ENCODE results near the gene BAIAP3. TPM values are rescaled to one million over a fixed set of nuclear protein-coding genes. Genes with fewer than 3 reads are reported as not detected.

Gene BAIAP3
- total RNA-seq, 2 experiments from 2014 or later, result 0.17 to 0.31 TPM

DNA sequence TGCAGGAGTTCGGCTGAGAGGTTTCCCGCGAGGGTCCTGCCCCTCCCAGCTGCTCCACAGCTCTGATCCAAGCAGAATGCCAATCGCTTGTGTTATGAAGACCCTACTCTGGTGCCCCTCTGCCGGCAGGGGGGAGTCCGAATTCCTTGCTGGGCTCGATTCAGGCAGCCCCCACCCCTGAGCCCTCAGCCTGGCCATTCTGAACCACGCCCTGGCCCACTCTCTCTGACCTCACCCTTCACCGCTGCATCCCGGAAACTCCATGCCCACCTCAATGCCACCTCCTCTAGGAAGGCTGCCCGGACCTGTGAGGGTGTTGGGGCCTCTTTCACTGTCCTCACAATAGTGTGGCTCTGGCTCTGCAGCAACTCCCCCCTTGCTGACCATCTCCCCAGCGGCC is 31.9 kb upstream of the BAIAP3 start:
- peaks cover 11% of the 10 kb centered on the region for H3K27me3 Mint-ChIP-seq
- intact Hi-C loops (cut with micrococcal nuclease), result no loop called here
- H3K27ac Mint-ChIP-seq, result no peak overlapping the region
- peaks cover 29% of the 10 kb centered on the region for H3K4me1 Mint-ChIP-seq (ENCODE audit: low read depth)
- H3K4me3 Mint-ChIP-seq, result no peak overlapping the region
- H3K9me3 Mint-ChIP-seq, result no peaks in the 10 kb centered on the region
- POLR2A ChIA-PET, result interaction anchor here (1.2 kb wide), 1 partner anchor 404 kb away, joined by 3 read pairs; the partner anchor contains the start of gene MAPK8IP3
- H3K36me3 Mint-ChIP-seq, result no peaks in the 10 kb centered on the region
- DNase-seq, result no peak
- CTCF ChIA-PET, result interaction anchor here (0.6 to 1.7 kb wide), 9 partner anchors 9 to 106 kb away, joined by 3 to 7 read pairs (median 3); no protein-coding TSS in a partner anchor

DNA sequence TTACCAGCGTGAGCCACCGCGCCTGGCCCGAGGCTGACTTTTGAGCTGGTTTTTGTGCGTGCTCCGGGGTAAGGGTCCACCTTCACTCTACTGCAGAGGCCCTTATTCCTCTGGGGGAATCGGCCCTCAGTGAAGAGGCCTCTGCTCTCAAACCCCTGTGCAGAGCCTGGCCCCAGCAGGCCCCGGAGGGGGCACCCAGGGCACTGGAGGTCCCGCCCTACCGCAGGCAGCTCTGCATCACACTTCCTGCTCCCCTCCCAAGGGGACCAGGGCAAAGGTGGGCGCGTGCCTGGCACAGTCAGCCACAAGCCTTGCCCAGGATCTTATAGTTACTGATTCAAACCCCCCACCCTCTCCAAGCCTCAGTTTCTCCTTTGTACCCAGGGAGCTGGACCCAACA is 27.6 kb upstream of the BAIAP3 start:
- H3K4me1 Mint-ChIP-seq (ENCODE audit: low read depth), result peaks cover 32% of the 10 kb centered on the region
- H3K36me3 Mint-ChIP-seq, result peaks cover 9% of the 10 kb centered on the region
- H3K9me3 Mint-ChIP-seq, result peaks cover 4% of the 10 kb centered on the region
- intact Hi-C loops (cut with micrococcal nuclease), result loop anchor here (5.0 kb wide), 1 partner anchor 306 kb away; the partner anchor contains the start of genes CRAMP1 and IFT140
- no peak for DNase-seq
- H3K4me3 Mint-ChIP-seq, result no peak overlapping the region
- H3K27ac Mint-ChIP-seq, result no peak overlapping the region
- no peaks in the 10 kb centered on the region for H3K27me3 Mint-ChIP-seq
- ChIA-PET CTCF (interaction anchor here (1.1 kb wide), 1 partner anchor 26 kb away, joined by 3 read pairs; no protein-coding TSS in a partner anchor), POLR2A (interaction anchor here (0.9 kb wide), 1 partner anchor 115 kb away, joined by 3 read pairs; the partner anchor contains the start of gene UQCC4)

DNA sequence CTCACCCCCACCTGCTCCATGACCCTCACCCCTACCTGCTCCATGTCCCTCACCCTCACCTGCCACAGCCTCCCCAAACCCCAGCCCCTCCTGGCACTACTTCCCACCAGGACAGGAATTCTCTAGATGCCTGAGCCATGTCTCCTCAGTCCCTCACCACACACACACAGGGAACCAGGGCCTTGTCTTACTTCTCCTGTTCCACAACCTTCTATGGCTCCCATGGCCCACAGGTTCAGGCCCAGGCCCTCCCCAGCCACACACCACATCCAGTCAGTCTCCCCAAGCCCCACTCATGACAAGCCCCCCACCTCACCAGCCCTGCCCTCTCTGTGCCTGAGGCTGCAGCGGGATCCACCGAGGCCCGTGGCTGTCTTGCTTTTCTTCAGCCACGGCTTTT is 27.1 kb upstream of the BAIAP3 start:
- peak overlapping the region; percentile 33 for H3K27ac Mint-ChIP-seq
- intact Hi-C loops (cut with micrococcal nuclease), result loop anchor here (5.0 kb wide), 1 partner anchor 306 kb away; the partner anchor contains the start of genes CRAMP1 and IFT140
- POLR2A ChIA-PET, result no interaction called here
- no peak for DNase-seq
- H3K4me3 Mint-ChIP-seq, result no peak overlapping the region
- peaks cover 36% of the 10 kb centered on the region for H3K4me1 Mint-ChIP-seq (ENCODE audit: low read depth)
- no peaks in the 10 kb centered on the region for H3K27me3 Mint-ChIP-seq
- peaks cover 13% of the 10 kb centered on the region for H3K36me3 Mint-ChIP-seq
- CTCF ChIA-PET, result no interaction called here
- peaks cover 4% of the 10 kb centered on the region for H3K9me3 Mint-ChIP-seq

- peaks cover 19% of the 10 kb centered on the region for H3K36me3 Mint-ChIP-seq
- peaks cover 45% of the 10 kb centered on the region for H3K4me1 Mint-ChIP-seq (ENCODE audit: low read depth)
- no peak for DNase-seq
- intact Hi-C loops (cut with micrococcal nuclease), result loop anchor here (2.0 to 5.0 kb wide), 3 partner anchors 34 to 304 kb away; partner anchors contain the start of genes CRAMP1, IFT140 and UQCC4
- H3K9me3 Mint-ChIP-seq, result peaks cover 4% of the 10 kb centered on the region
- peak overlapping the region; percentile 98 for H3K27ac Mint-ChIP-seq
- no peaks in the 10 kb centered on the region for H3K27me3 Mint-ChIP-seq
- ChIA-PET CTCF (no interaction called here), POLR2A (interaction anchor here (0.6 to 1.6 kb wide), 5 partner anchors 10 to 672 kb away, joined by 3 to 7 read pairs (median 3); partner anchors contain the start of genes MAPK8IP3 and METTL26)
- H3K4me3 Mint-ChIP-seq, result peak overlapping the region; percentile 79
These were observed 25.1 kb upstream of the BAIAP3 start for GRCh38 chr16:1308036-1308976.

GRCh38 chr16:1308977-1309885 is 24.2 kb upstream of the BAIAP3 start, which contains the start of gene UBE2I:
Gene UBE2I (plus strand): TSS chr16:1309636. CDS start chr16:1314031, 4,395 bp downstream.
- Mint-ChIP-seq H3K27me3 (no peaks in the 10 kb centered on the region), H3K9me3 (peaks cover 4% of the 10 kb centered on the region), H3K27ac (peak within 1 kb of the TSS; percentile 98), H3K36me3 (peaks cover 22% of the 10 kb centered on the region), H3K4me1 (ENCODE audit: low read depth) (peaks cover 37% of the 10 kb centered on the region), H3K4me3 (peak within 1 kb of the TSS; percentile 98)
- DNase-seq, result peak; percentile 98
- intact Hi-C loops (cut with micrococcal nuclease), result loop anchor here (2.0 to 5.0 kb wide), 3 partner anchors 34 to 303 kb away; partner anchors contain the start of genes CRAMP1, IFT140 and UQCC4
- POLR2A ChIA-PET, result interaction anchor here (0.5 to 1.6 kb wide), 9 partner anchors 9 to 673 kb away, joined by 3 to 7 read pairs (median 3); partner anchors contain the start of genes MAPK8IP3, METTL26 and UQCC4
- CTCF ChIA-PET, result interaction anchor here (1.0 kb wide), 1 partner anchor 22 kb away, joined by 3 read pairs; no protein-coding TSS in a partner anchor

DNA sequence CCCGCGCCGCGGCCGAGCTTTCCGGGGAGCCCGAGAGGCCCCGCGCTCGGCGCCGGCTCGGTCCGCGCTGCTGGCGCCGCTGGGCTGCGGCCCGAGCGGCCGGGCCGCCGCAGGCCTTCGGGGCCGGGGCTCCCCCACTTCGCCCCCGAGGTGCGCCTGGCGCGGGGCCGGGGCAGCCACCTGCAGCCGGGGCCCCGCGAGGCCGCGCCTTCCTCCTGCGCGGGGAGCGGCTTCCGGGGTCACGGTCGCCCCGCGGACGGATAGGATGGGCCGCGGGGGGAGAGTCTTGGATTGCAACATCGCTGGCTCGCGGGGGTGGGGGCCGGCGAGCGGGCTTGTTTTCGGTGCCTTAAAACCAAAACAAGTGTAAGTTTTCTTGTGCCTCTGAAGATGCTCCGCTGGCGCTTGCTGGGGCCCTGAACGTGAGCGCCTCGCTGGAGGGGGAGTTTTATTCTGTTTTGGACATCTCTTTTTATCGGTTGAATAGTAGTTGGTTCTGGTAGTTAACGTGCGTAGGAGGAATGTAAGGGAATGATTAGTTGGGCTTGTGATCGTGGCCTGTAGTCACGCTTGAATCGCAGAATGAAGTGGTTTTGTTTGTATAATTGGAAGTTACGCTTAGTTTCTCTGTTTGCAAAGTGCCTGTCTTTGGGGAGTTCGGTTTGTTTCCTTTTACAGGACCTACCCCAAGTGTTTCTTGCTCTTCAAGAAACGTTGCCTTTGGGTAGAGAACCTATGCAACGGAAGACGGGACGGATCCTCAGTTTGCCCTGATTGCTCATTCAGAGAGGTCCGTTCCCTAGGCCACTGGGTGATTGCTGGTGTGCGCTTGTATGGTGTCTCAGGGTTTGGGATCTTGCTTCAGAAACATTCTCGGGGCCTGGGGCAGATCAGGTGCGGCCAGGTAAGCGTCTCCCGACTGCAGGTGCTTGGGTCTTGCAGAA is 23.3 kb upstream of the BAIAP3 start:
- intact Hi-C loops (cut with micrococcal nuclease), result loop anchor here (2.0 to 5.0 kb wide), 3 partner anchors 33 to 302 kb away; partner anchors contain the start of genes CRAMP1, IFT140 and UQCC4
- POLR2A ChIA-PET, result interaction anchor here (0.7 to 1.6 kb wide), 5 partner anchors 8 to 110 kb away, joined by 3 to 7 read pairs (median 3); partner anchors contain the start of gene UQCC4
- peak; percentile 74 for DNase-seq
- Mint-ChIP-seq H3K27me3 (no peaks in the 10 kb centered on the region), H3K9me3 (peaks cover 4% of the 10 kb centered on the region), H3K4me3 (peak overlapping the region; percentile 98), H3K4me1 (ENCODE audit: low read depth) (peaks cover 29% of the 10 kb centered on the region), H3K36me3 (peaks cover 24% of the 10 kb centered on the region), H3K27ac (peak overlapping the region; percentile 95)
- CTCF ChIA-PET, result interaction anchor here (1.0 to 1.4 kb wide), 2 partner anchors 9 to 21 kb away, joined by 3 read pairs; no protein-coding TSS in a partner anchor

DNA sequence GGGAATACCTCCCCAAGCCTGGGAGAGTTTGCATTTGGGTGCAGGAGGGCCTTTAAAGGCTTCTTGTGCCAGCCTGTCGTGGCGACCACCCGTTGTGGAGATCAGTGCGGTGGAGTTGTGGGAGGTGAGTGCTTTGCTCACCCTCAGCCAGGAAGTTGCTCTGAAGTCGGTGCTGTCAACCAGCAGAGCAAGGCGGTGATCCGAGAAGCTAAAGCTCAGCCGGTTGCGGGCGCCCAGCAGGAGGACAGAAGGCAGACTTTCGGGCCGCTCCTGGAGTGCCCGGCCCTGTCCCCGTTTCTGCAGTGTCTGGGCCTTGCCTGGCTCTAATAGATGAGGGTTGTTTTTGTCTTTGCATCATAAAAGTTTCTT is 22.6 kb upstream of the BAIAP3 start:
- peaks cover 4% of the 10 kb centered on the region for H3K9me3 Mint-ChIP-seq
- ChIA-PET POLR2A (no interaction called here), CTCF (interaction anchor here (1.4 kb wide), 1 partner anchor 10 kb away, joined by 3 read pairs; no protein-coding TSS in a partner anchor)
- DNase-seq, result peak; percentile 53
- H3K36me3 Mint-ChIP-seq, result peaks cover 28% of the 10 kb centered on the region
- H3K4me1 Mint-ChIP-seq (ENCODE audit: low read depth), result peaks cover 29% of the 10 kb centered on the region
- intact Hi-C loops (cut with micrococcal nuclease), result no loop called here
- H3K4me3 Mint-ChIP-seq, result peak overlapping the region; percentile 98
- H3K27ac Mint-ChIP-seq, result peak overlapping the region; percentile 95
- H3K27me3 Mint-ChIP-seq, result no peaks in the 10 kb centered on the region

DNA sequence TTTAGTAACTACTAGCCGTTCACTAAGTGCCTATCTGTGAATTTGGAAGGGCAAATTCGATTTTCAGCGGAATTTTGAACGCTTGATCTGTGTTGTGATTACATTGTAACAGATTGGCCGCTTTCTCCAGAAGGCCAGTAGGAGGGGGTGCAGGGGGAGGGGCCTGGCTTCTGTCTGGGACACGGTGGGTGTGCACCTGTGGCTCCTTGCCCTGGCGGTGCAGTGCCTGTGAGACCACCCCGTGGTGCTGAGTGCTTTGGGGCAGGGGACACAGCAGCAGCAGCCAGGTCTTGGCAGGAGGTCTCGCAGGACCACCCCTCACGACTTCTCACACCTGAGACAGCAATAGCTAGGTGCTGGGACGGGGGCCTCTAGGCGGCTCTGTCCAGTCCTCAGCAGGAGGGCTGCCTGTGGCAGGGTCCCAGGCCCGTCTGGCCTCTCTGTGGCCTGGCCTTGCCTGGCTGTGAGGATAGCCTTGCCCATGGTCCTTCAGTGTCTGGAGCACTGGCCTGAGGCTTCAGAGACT is 22.2 kb upstream of the BAIAP3 start:
- DNase-seq, result no peak
- CTCF ChIA-PET, result interaction anchor here (1.4 kb wide), 1 partner anchor 10 kb away, joined by 3 read pairs; no protein-coding TSS in a partner anchor
- POLR2A ChIA-PET, result no interaction called here
- H3K9me3 Mint-ChIP-seq, result peaks cover 4% of the 10 kb centered on the region
- no peaks in the 10 kb centered on the region for H3K27me3 Mint-ChIP-seq
- peak overlapping the region; percentile 95 for H3K27ac Mint-ChIP-seq
- peaks cover 29% of the 10 kb centered on the region for H3K4me1 Mint-ChIP-seq (ENCODE audit: low read depth)
- H3K4me3 Mint-ChIP-seq, result peak overlapping the region; percentile 98
- intact Hi-C loops (cut with micrococcal nuclease), result no loop called here
- H3K36me3 Mint-ChIP-seq, result peaks cover 33% of the 10 kb centered on the region

DNA sequence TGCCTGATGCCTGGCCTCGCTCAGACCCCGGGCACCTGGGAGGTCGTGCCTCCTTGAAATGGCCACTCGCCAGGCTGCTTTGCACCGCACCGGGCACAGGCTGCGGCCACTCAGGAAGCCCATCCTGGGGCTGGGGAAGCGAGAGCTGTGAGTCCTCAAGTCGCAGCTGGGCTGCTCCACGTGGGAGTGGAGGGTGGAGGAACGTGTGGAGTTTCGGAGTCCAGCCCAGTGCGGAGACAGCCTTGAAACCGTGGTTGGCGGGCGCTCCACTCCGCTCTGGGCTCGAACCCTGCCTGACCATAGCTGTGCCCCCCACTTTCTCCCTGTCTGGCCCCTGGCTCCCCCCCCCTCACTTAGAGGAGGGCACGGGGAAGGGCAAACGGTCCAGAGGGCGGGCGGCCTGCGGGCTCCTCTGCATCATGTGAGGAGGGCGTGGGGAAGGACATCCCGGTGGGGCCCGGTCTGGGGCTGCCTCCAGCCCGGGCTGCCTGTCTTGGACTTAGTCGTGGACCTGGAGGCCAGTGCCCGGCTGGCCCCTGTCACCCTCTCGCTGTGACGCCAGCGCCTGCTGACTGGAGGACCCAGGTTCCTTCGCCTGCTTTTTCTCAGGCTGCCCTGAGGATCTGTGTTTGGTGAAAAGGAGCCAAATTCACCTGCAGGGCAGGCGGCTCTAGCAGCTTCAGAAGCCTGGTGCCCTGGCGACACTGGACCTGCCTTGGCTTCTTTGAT is 21.5 kb upstream of the BAIAP3 start:
- Mint-ChIP-seq H3K9me3 (peaks cover 4% of the 10 kb centered on the region), H3K27ac (no peak overlapping the region), H3K36me3 (peaks cover 39% of the 10 kb centered on the region), H3K4me3 (peak overlapping the region; percentile 98), H3K27me3 (no peaks in the 10 kb centered on the region), H3K4me1 (ENCODE audit: low read depth) (peaks cover 27% of the 10 kb centered on the region)
- intact Hi-C loops (cut with micrococcal nuclease), result no loop called here
- no peak for DNase-seq
- CTCF ChIA-PET, result interaction anchor here (1.4 kb wide), 1 partner anchor 11 kb away, joined by 3 read pairs; no protein-coding TSS in a partner anchor
- POLR2A ChIA-PET, result no interaction called here

- intact Hi-C loops (cut with micrococcal nuclease), result no loop called here
- ChIA-PET POLR2A (no interaction called here), CTCF (no interaction called here)
These were observed 21.0 kb upstream of the BAIAP3 start for GRCh38 chr16:1312467-1312816.

More at GRCh38 chr16:1312467-1312816, 21.0 kb upstream of the BAIAP3 start:
- H3K27ac Mint-ChIP-seq, result no peak overlapping the region
- H3K27me3 Mint-ChIP-seq, result no peaks in the 10 kb centered on the region
- peaks cover 4% of the 10 kb centered on the region for H3K9me3 Mint-ChIP-seq
- peaks cover 44% of the 10 kb centered on the region for H3K36me3 Mint-ChIP-seq
- no peak for DNase-seq
- peaks cover 27% of the 10 kb centered on the region for H3K4me1 Mint-ChIP-seq (ENCODE audit: low read depth)
- H3K4me3 Mint-ChIP-seq, result peak overlapping the region; percentile 12

All from activated CD4-positive, alpha-beta memory T cell treated with anti-CD3 and anti-CD28 coated beads for 36 hours (primary cell).